Naive thymus-derived CD4-positive, alpha-beta T cell (primary cell): ENCODE measurements around the gene KIF2A. TPM values are rescaled to one million over a fixed set of nuclear protein-coding genes. Genes with fewer than 3 reads are reported as not detected.

Source experiments
- ATAC-seq: fragments of 150-1000 bp; cut with Tn5 transposase; 2 replicates; pipeline ENCODE4 v1.10.0; 2021; ENCODE audit warnings: mild to moderate bottlenecking, moderate library complexity
- CTCF ChIA-PET: fragments of 350-600 bp; sonication (Branson Sonifier 250); formaldehyde crosslinking; loops from one replicate; lab custom pipeline; 2021; ENCODE audit warnings: antibody characterized with exemption; lab: Charles Lee
- POLR2A ChIA-PET: fragments of 350-600 bp; sonication (Branson Sonifier 250); formaldehyde crosslinking; loops from one replicate; lab custom pipeline; 2021; ENCODE audit warnings: antibody characterized with exemption, inconsistent platforms; lab: Charles Lee
- DNase-seq, 9 donors: peaks; one replicate each; pipeline versions ENCODE4 v3.0.0 to v3.0.0-alpha.2; 2020 to 2022; ENCODE audit warnings: mixed read lengths in 1 of 9
- H3K27ac ChIP-seq: one replicate; pipeline ENCODE4 v1.7.0; 2013; ENCODE audit warnings: mild to moderate bottlenecking, low read depth, low read length, moderate library complexity
- H3K27me3 ChIP-seq, 2 donors: one replicate each; pipeline ENCODE4 v1.7.0; 2013; ENCODE audit warnings: low read length in 2 of 2, mild to moderate bottlenecking in 2 of 2, moderate library complexity in 2 of 2; ENCODE audit not compliant: control insufficient read depth in 2 of 2, insufficient read depth in 2 of 2
- H3K36me3 ChIP-seq, 3 experiments: 1 replicate in 2 of 3; 2 replicates in 1 of 3; pipeline ENCODE4 v1.7.0; 2013; ENCODE audit warnings: low read length in 3 of 3, mild to moderate bottlenecking in 3 of 3, moderate library complexity in 1 of 3; ENCODE audit not compliant: insufficient read depth in 3 of 3, control insufficient read depth in 2 of 3
- H3K4me1 ChIP-seq, 2 donors: one replicate each; pipeline ENCODE4 v1.7.0; 2013; ENCODE audit warnings: low read length in 2 of 2, mild to moderate bottlenecking in 2 of 2, moderate library complexity in 1 of 2; ENCODE audit not compliant: control insufficient read depth in 2 of 2, insufficient read depth in 2 of 2
- H3K4me3 ChIP-seq: 2 replicates; pipeline ENCODE4 v1.7.0; 2013; ENCODE audit warnings: mild to moderate bottlenecking, low read length
- H3K9me3 ChIP-seq, 3 experiments: 1 replicate in 2 of 3; 2 replicates in 1 of 3; pipeline ENCODE4 v1.7.0; 2013; ENCODE audit warnings: low read length in 3 of 3; ENCODE audit not compliant: control insufficient read depth in 2 of 3
- H3K27ac Mint-ChIP-seq, 9 donors: one replicate each; pipeline ENCODE4 v1.8.0; 2020 to 2022; ENCODE audit warnings: mixed read lengths in 9 of 9, mild to moderate bottlenecking in 8 of 9, moderate library complexity in 5 of 9, inconsistent platforms in 2 of 9
- H3K27me3 Mint-ChIP-seq, 5 donors: one replicate each; pipeline ENCODE4 v1.8.0; 2021 to 2022; ENCODE audit warnings: mixed read lengths in 5 of 5, mild to moderate bottlenecking in 1 of 5
- H3K36me3 Mint-ChIP-seq, 5 donors: one replicate each; pipeline ENCODE4 v1.8.0; 2020 to 2022; ENCODE audit warnings: mixed read lengths in 5 of 5, mild to moderate bottlenecking in 3 of 5, inconsistent platforms in 1 of 5
- H3K4me1 Mint-ChIP-seq, 7 donors: one replicate each; pipeline ENCODE4 v1.8.0; 2020 to 2022; ENCODE audit warnings: mixed read lengths in 7 of 7, mild to moderate bottlenecking in 3 of 7, inconsistent platforms in 1 of 7
- H3K4me3 Mint-ChIP-seq, 10 donors: one replicate each; pipeline ENCODE4 v1.8.0; 2020 to 2022; ENCODE audit warnings: mild to moderate bottlenecking in 10 of 10, mixed read lengths in 10 of 10, moderate library complexity in 6 of 10, inconsistent platforms in 2 of 10
- H3K9me3 Mint-ChIP-seq, 11 donors: one replicate each; pipeline ENCODE4 v1.8.0; 2020 to 2022; ENCODE audit warnings: mixed read lengths in 11 of 11, mild to moderate bottlenecking in 4 of 11, inconsistent platforms in 1 of 11, moderate library complexity in 1 of 11
- intact Hi-C, 2 donors: fragments of 100-400 bp; cut with micrococcal nuclease; formaldehyde crosslinking; loops; one replicate each; pipeline ENCODE4 v1.15.1; 2023
- polyA plus RNA-seq, 2 donors: library from polyadenylated mRNA; unstranded; fragments of 300-500 nt; fragmentation: Illumina TruSeq; gene quantifications; one replicate each; pipeline ENCODE4 v1.2.3, GENCODE V29; 2021
- total RNA-seq, 6 experiments: library from RNA in 5 of 6; stranded (reverse) in 5 of 6; gene quantifications; 1 replicate in 5 of 6; 2 replicates in 1 of 6; pipeline ENCODE4 v1.2.3 and lab custom pipeline; 2021 to 2026

Gene KIF2A
- total and polyA plus RNA-seq, 7 experiments from 2014 or later, result 73.5 to 179 (median 142) TPM

DNA sequence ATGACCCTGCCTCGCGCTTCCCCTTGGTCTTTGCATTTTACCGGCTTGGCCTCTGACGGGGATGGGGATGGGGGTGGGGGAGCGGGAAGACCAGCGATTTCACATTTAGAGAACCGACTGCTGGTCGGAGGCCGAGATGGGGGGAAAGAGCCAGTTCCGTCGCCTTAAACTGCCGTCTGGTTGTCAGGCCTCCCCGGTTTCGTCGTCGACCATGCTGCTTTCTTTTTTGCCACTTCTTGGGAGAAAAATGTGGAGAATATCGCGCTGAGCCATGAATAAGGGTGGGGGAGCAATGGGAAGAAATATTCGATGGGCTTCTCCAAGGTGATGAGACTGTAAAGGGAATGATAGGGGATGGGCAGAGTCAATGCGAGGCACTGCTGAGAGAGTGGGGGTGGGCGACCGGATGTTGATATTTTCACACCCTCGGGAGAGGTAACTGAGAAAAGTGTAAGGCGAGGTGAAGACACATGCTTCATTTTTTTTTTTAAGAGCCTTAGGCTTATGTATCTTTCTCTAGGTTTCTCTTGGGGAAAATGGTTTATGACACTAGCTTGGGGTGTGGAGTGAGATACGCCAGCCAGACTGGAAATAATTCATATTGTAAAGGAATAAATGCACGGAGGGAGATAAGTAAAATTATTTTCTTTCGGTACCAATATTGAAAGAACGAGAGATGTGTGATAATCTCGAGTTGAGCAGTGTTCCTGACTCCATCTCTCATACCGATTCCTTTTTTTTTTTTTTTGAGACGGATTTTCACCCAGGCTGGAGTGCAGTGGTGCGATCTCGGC, 1.1 kb downstream of the KIF2A start:
- Histone ChIP-seq H3K9me3 (no peaks in the 10 kb centered on the region), H3K4me1 (peaks cover 43 to 49% of the 10 kb centered on the region in 2 donors), H3K27ac (peak overlapping the region; percentile 81), H3K27me3 (no peaks in the 10 kb centered on the region), H3K4me3 (peak overlapping the region; percentile 79), H3K36me3 (peaks cover 0 to 6% (median 5%) of the 10 kb centered on the region in 3 experiments)
- no peak for ATAC-seq
- no peaks in the 10 kb centered on the region for H3K27me3 Mint-ChIP-seq
- CTCF ChIA-PET, result interaction anchor here (1.1 to 3.3 kb wide), 3 partner anchors 9 to 83 kb away, joined by 4 to 10 read pairs (median 4); no protein-coding TSS in a partner anchor
- H3K4me3 Mint-ChIP-seq, result peak overlapping the region; percentile 93 to 100 (median 98)
- peaks cover 0 to 47% (median 16%) of the 10 kb centered on the region in 5 donors for H3K36me3 Mint-ChIP-seq
- H3K9me3 Mint-ChIP-seq, result no peaks in the 10 kb centered on the region
- H3K4me1 Mint-ChIP-seq, result peaks cover 40 to 72% (median 61%) of the 10 kb centered on the region in 7 donors
- H3K27ac Mint-ChIP-seq, result peak overlapping the region; percentile 90 to 100 (median 96)
- DNase-seq, result peak; percentile 22 to 68 (median 62)
- intact Hi-C loops, result loop anchor here (1.0 to 10.0 kb wide), 14 partner anchors 9 to 1360 kb away; partner anchors contain the start of genes DIMT1 (in 2 of the 2), IPO11 (in 2 of the 2), ERCC8 (in 1 of the 2) and LRRC70 (in 1 of the 2)
- POLR2A ChIA-PET, result interaction anchor here (0.7 to 1.4 kb wide), 4 partner anchors 10 to 97 kb away, joined by 3 to 7 read pairs (median 5); partner anchors contain the start of gene DIMT1

GRCh38 chr5:62308439-62308838, 2.4 kb downstream of the KIF2A start:
- ATAC-seq (no peak), DNase-seq (no peak)
- Histone ChIP-seq H3K4me3 (peak overlapping the region; percentile 79), H3K36me3 (peaks cover 0 to 6% (median 5%) of the 10 kb centered on the region in 3 experiments), H3K9me3 (no peaks in the 10 kb centered on the region), H3K4me1 (peaks cover 56 to 58% of the 10 kb centered on the region in 2 donors), H3K27ac (no peak overlapping the region), H3K27me3 (no peaks in the 10 kb centered on the region)
- Mint-ChIP-seq H3K9me3 (no peaks in the 10 kb centered on the region), H3K4me3 (peak overlapping the region; percentile 93 to 100 (median 98)), H3K27ac (peak overlapping the region; percentile 31 to 100 (median 95)), H3K4me1 (peaks cover 52 to 78% (median 73%) of the 10 kb centered on the region in 7 donors), H3K36me3 (peaks cover 0 to 45% (median 16%) of the 10 kb centered on the region in 5 donors), H3K27me3 (no peaks in the 10 kb centered on the region)
- POLR2A ChIA-PET, result interaction anchor here (0.5 to 1.4 kb wide), 4 partner anchors 42 to 95 kb away, joined by 3 to 6 read pairs (median 4); partner anchors contain the start of gene DIMT1
- intact Hi-C loops, result loop anchor here (1.0 to 10.0 kb wide), 6 partner anchors 21 to 1361 kb away; partner anchors contain the start of genes ERCC8 (in 1 of the 2), LRRC70 (in 1 of the 2), NDUFAF2 (in 1 of the 2) and ZSWIM6 (in 1 of the 2)
- CTCF ChIA-PET, result interaction anchor here (0.6 to 3.3 kb wide), 6 partner anchors 7 to 84 kb away, joined by 3 to 10 read pairs (median 4); no protein-coding TSS in a partner anchor

- peaks cover 62 to 64% of the 10 kb centered on the region in 2 donors for H3K4me1 ChIP-seq
Measured at GRCh38 chr5:62309107-62309506, 3.1 kb downstream of the KIF2A start.

DNA sequence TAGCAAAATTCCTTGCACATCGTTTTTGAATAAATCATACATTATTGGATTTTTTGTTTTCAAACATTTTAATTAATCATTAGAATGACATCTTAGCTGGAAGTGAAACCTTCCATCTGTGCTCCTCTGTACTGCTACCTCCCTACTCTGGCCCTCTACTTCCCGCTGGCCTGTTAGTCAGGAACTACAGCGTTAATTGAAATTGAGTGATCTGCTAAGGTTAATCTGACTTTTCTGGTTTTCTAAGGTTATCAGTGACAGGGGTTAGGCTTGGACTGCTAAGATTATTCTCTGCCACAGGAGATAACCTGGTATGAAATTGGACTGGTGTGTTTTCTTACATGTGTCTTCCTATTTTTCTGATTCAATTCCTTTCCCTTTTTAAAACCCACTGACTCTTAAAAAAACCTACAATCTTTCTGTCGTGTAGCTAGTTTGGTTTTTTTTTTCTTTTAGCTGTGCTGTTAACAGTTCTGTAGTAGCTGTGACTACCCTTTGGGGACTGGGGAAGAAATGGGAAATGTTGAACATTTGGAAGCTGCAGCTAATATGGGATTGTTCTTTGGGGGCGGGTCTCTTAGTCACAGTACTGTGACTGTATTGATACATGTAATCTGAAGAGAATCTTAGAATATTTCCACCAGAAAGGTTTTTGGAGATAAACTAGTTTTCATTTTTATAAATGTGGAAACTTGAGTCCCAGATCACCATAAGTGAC, 4.6 kb downstream of the KIF2A start:
- Histone ChIP-seq H3K4me1 (peaks cover 66% of the 10 kb centered on the region in 2 donors), H3K9me3 (no peaks in the 10 kb centered on the region), H3K27me3 (no peaks in the 10 kb centered on the region), H3K4me3 (no peak overlapping the region), H3K27ac (no peak overlapping the region), H3K36me3 (peaks cover 0 to 6% (median 5%) of the 10 kb centered on the region in 3 experiments)
- peaks cover 59 to 84% (median 78%) of the 10 kb centered on the region in 7 donors for H3K4me1 Mint-ChIP-seq
- H3K36me3 Mint-ChIP-seq, result peaks cover 0 to 45% (median 16%) of the 10 kb centered on the region in 5 donors
- peak overlapping the region in 6 of 9 donors; percentile 9 to 66 (median 18) for H3K27ac Mint-ChIP-seq
- H3K4me3 Mint-ChIP-seq, result peak overlapping the region; percentile 21 to 96 (median 54)
- ChIA-PET CTCF (interaction anchor here (0.7 to 3.3 kb wide), 2 partner anchors 42 to 51 kb away, joined by 3 to 10 read pairs; no protein-coding TSS in a partner anchor), POLR2A (interaction anchor here (0.6 to 1.9 kb wide), 2 partner anchors 13 to 22 kb away, joined by 3 to 9 read pairs; no protein-coding TSS in a partner anchor)
- H3K9me3 Mint-ChIP-seq, result no peaks in the 10 kb centered on the region
- ATAC-seq (no peak), DNase-seq (no peak)
- H3K27me3 Mint-ChIP-seq, result no peaks in the 10 kb centered on the region
- intact Hi-C loops, result no loop called here

More at GRCh38 chr5:62309107-62309506, 3.1 kb downstream of the KIF2A start:
- peaks cover 53 to 80% (median 74%) of the 10 kb centered on the region in 7 donors for H3K4me1 Mint-ChIP-seq
- H3K36me3 ChIP-seq, result peaks cover 0 to 6% (median 5%) of the 10 kb centered on the region in 3 experiments
- H3K4me3 ChIP-seq, result no peak overlapping the region
- H3K36me3 Mint-ChIP-seq, result peaks cover 0 to 45% (median 16%) of the 10 kb centered on the region in 5 donors
- POLR2A ChIA-PET, result interaction anchor here (0.5 to 1.9 kb wide), 5 partner anchors 24 to 1363 kb away, joined by 3 to 9 read pairs (median 3); partner anchors contain the start of gene DIMT1
- H3K27ac Mint-ChIP-seq, result peak overlapping the region in 4 of 9 donors; percentile 7 to 95 (median 48)
- no peak for DNase-seq
- H3K9me3 Mint-ChIP-seq, result no peaks in the 10 kb centered on the region
- H3K27ac ChIP-seq, result no peak overlapping the region
- no peaks in the 10 kb centered on the region for H3K9me3 ChIP-seq
- CTCF ChIA-PET, result interaction anchor here (0.7 to 3.3 kb wide), 4 partner anchors 35 to 85 kb away, joined by 3 to 10 read pairs (median 3); no protein-coding TSS in a partner anchor
- H3K27me3 ChIP-seq, result no peaks in the 10 kb centered on the region
- intact Hi-C loops, result loop anchor here (2.0 to 10.0 kb wide), 5 partner anchors 44 to 1362 kb away; partner anchors contain the start of genes ERCC8 (in 1 of the 2), LRRC70 (in 1 of the 2), NDUFAF2 (in 1 of the 2) and ZSWIM6 (in 1 of the 2)
- no peak for ATAC-seq
- H3K27me3 Mint-ChIP-seq, result no peaks in the 10 kb centered on the region
- peak overlapping the region in 9 of 10 donors; percentile 21 to 96 (median 66) for H3K4me3 Mint-ChIP-seq

DNA sequence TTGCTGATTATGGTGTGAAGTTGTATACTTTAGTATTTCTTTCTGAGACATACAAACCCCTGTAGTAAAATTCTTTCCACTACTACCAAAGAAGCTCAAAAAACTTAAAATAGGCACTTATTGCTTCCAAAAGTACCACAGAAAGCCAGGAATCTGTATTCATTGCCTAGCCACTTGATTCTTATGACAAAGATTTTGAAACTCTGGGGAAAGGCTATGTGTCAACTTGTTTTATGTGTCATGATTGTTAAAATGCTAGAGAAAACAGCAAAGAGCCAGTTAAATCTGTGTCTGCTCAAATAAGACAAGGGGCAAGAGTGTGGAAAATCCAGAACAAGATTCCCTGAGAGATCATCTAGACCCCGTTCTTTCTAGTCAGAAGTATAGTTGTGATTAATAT, 6.0 kb downstream of the KIF2A start:
- ChIA-PET CTCF (no interaction called here), POLR2A (no interaction called here)
- Histone ChIP-seq H3K4me1 (peaks cover 71 to 73% of the 10 kb centered on the region in 2 donors), H3K9me3 (no peaks in the 10 kb centered on the region), H3K4me3 (no peak overlapping the region), H3K27ac (no peak overlapping the region), H3K27me3 (no peaks in the 10 kb centered on the region), H3K36me3 (peaks cover 0 to 5% (median 0%) of the 10 kb centered on the region in 3 experiments)
- intact Hi-C loops, result no loop called here
- Mint-ChIP-seq H3K4me3 (peak overlapping the region in 9 of 10 donors; percentile 1 to 96 (median 41)), H3K27me3 (no peaks in the 10 kb centered on the region), H3K27ac (peak overlapping the region in 5 of 9 donors; percentile 4 to 66 (median 29)), H3K36me3 (peaks cover 0 to 44% (median 16%) of the 10 kb centered on the region in 5 donors), H3K4me1 (peaks cover 61 to 93% (median 86%) of the 10 kb centered on the region in 7 donors), H3K9me3 (no peaks in the 10 kb centered on the region)
- ATAC-seq (no peak), DNase-seq (no peak)
